ENCODE data around the gene ZNF354C. TPM values are rescaled to one million over a fixed set of nuclear protein-coding genes. Genes with fewer than 3 reads are reported as not detected.

The ZNF354C gene
- total RNA-seq = 2.9 and 4.1 TPM in 2 replicates

GRCh38 chr5:179060116-179061008, at the start of gene ZNF354C:
Gene ZNF354C (plus strand): TSS chr5:179060373. CDS start chr5:179062069, 1,696 bp downstream.

GRCh38 chr5:179023528-179024189, 36.5 kb upstream of the ZNF354C start, which contains the start of gene ZNF879:
Gene ZNF879 (plus strand): TSS chr5:179023804. CDS start chr5:179025005, 1,201 bp downstream.

Other genes starting within 250 kb of the ZNF354C start
- gene ZNF354B, start 200.4 kb upstream of the ZNF354C start, total RNA-seq = 3.0 and 5.8 TPM in 2 replicates
- gene ZFP2, start 164.5 kb upstream of the ZNF354C start, total RNA-seq = 0.18 and 0.58 TPM in 2 replicates
- gene ZNF454, start 119.2 kb upstream of the ZNF354C start, total RNA-seq = 0.53 and 8.1 TPM in 2 replicates
- gene GRM6, start 65.1 kb upstream of the ZNF354C start, total RNA-seq = not detected in 2 replicates
- gene ZNF879, start 36.6 kb upstream of the ZNF354C start, total RNA-seq = 1.9 and 2.9 TPM in 2 replicates